Skeletal muscle satellite cell (primary cell): Measurements from ENCODE around the gene TRAPPC4.
"Not testable (repeated sequence)": the region's sequence is repeated elsewhere in the genome, so short reads cannot be mapped to it uniquely, and the experiment has no call there.

Experiments used
- H3K27me3 ChIP-seq: 2 replicates; pipeline ENCODE4 v1.7.0; 2013; ENCODE audit warnings: low read length; ENCODE audit not compliant: control insufficient read depth, insufficient read depth
- H3K36me3 ChIP-seq: 2 replicates; pipeline ENCODE4 v1.7.0; 2013; ENCODE audit warnings: mild to moderate bottlenecking, control low read depth, low read length; ENCODE audit not compliant: insufficient read depth
- H3K4me1 ChIP-seq: 2 replicates; pipeline ENCODE4 v1.7.0; 2013; ENCODE audit warnings: low read length; ENCODE audit not compliant: control insufficient read depth, insufficient read depth
- H3K4me2 ChIP-seq: 2 replicates; pipeline ENCODE4 v1.7.0; 2013; ENCODE audit warnings: mild to moderate bottlenecking, low read length
- H3K4me3 ChIP-seq: 2 replicates; pipeline ENCODE4 v1.7.0; 2013; ENCODE audit warnings: low read length
- H3K9ac ChIP-seq: 2 replicates; pipeline ENCODE4 v1.7.0; 2013; ENCODE audit warnings: mild to moderate bottlenecking, low read depth, low read length, moderate library complexity
- H3K9me3 ChIP-seq: replicated peaks from 2 replicates; pipeline ENCODE4 v1.7.0; 2013; ENCODE audit warnings: mild to moderate bottlenecking, control low read depth, low read length

Gene TRAPPC4

DNA sequence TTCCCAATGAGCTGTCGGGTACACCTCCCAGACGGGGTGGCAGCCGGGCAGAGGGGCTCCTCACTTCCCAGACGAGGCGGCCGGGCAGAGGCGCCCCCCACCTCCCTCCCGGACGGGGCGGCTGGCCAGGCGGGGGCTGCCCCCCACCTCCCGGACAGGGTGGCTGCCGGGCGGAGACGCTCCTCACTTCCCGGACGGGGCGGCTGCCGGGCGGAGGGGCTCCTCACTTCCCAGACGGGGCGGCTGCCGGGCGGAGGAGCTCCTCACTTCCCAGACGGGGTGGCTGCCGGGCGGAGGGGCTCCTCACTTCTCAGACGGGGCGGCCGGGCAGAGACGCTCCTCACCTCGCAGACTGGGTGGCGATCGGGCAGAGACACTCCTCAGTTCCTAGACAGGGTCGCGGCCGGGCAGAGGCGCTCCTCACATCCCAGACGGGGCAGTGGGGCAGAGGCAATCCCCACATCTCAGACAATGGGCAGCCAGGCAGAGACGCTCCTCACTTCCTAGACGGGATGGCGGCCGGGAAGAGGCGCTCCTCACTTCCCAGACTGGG is 27.0 kb upstream of the TRAPPC4 start:
- H3K4me2 ChIP-seq, H3K4me1 ChIP-seq, H3K9ac ChIP-seq, H3K9me3 ChIP-seq, H3K36me3 ChIP-seq, H3K27me3 ChIP-seq, H3K4me3 ChIP-seq: not testable (repeated sequence)

DNA sequence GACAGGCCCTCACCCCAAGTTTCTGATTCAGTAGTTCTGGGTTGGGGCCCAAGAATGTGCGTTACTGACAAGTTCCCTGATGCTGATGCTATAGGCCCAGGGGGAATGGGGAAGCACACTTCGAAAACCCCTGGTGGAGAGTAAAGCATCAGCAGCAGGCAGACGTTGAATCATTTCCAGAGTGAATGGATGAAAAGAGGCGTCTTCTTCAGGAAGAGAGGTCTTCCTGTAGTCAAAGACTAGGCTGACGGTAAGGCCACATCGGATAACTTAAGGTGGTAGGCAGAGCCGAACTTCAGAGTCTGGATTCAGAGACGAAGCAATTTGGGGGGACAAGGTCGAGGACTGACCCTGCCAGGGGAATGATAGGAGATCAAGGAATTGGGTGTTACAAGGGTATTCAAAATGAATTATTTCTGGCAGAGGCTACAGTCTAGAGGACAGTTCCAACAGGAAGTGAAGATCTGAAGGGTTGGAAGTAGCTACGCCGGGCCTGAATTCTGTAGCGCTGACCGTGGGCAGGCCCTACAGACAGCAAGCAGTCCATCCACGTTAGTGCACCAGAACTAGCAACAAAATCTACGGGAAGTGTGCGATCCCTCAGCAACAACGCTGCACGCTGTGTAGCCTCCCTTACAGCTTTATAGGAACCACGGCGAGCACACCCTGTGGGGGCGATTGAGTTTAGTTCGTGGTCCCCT is 21.5 kb upstream of the TRAPPC4 start:
- Histone ChIP-seq H3K4me2 (peak overlapping the region; percentile 94), H3K4me1 (peaks cover 27% of the 10 kb centered on the region), H3K27me3 (no peaks in the 10 kb centered on the region), H3K4me3 (peak overlapping the region; percentile 89), H3K36me3 (peaks cover 20% of the 10 kb centered on the region), H3K9ac (peak overlapping the region; percentile 86), H3K9me3 (no peaks in the 10 kb centered on the region)

DNA sequence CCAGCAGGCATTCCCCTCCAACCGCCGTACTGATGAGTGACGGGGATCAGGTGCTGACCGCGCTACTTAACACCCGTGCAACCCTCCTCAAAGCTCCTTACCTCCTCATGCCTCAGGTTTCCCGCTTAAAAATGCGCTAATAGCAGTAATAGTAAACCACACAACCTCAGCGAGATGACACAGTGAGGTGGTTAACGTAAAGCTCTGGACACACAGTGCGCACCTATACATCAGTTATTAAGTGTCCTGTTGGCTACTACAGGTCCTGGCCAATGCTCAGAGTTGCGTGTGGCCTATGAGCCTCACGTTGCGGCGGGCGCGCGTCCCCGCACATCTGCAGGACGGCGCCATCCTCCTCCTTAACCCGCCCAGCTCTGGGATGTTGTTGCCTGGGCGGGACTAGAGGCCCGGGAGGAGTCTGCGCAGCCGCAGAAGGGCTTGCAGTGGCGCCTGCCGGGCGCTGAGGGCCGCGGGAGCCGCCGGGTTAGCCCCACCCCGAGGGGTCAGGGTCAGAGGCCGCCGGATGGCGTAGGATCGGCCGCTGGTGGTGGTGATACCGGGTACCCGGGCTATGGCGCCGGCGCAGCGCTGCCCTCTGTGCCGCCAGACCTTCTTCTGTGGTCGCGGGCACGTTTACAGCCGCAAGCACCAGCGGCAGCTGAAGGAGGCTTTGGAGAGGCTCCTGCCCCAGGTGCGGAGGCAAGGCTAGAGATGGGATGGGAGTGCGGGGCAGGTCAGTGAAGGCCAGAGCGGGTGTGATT is 20.8 kb upstream of the TRAPPC4 start, which contains the start of gene CENATAC:
Gene CENATAC, plus strand, starts transcription at position 512 of the 761 bp plus-strand sequence. Its CDS starts 60 bp downstream, at position 572.
- Histone ChIP-seq H3K27me3 (no peaks in the 10 kb centered on the region), H3K36me3 (peaks cover 22% of the 10 kb centered on the region), H3K9ac (peak within 1 kb of the TSS; percentile 86), H3K4me3 (peak within 1 kb of the TSS; percentile 89), H3K4me2 (peak within 1 kb of the TSS; percentile 94), H3K9me3 (no peaks in the 10 kb centered on the region), H3K4me1 (peaks cover 27% of the 10 kb centered on the region)

GRCh38 chr11:118998388-118998717 is 20.2 kb upstream of the TRAPPC4 start:
- H3K4me2 ChIP-seq = peak overlapping the region; percentile 94
- peaks cover 27% of the 10 kb centered on the region for H3K36me3 ChIP-seq
- H3K9me3 ChIP-seq = no peaks in the 10 kb centered on the region
- H3K4me1 ChIP-seq = peaks cover 27% of the 10 kb centered on the region
- peak overlapping the region; percentile 86 for H3K9ac ChIP-seq
- H3K27me3 ChIP-seq = no peaks in the 10 kb centered on the region
- H3K4me3 ChIP-seq = peak overlapping the region; percentile 89

DNA sequence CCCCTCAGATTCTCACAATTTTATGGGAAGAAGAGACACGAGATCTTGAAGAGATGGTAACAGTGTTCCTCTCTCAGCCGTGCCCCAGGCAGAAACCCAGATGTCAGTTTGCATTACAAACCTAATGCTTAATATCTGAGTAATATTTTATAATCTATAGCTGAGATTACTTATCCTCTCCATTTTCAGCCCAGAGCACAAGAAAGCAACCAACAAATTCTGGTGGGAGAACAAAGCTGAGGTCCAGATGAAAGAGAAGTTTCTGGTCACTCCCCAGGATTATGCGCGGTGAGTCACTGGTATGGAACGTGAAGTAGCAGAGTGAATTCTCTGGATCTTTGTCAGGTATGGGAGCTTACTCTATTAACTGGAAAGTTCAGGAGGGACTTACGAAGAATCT is 19.7 kb upstream of the TRAPPC4 start:
- Histone ChIP-seq H3K9me3 (no peaks in the 10 kb centered on the region), H3K4me2 (peak overlapping the region; percentile 94), H3K4me1 (peaks cover 27% of the 10 kb centered on the region), H3K27me3 (no peaks in the 10 kb centered on the region), H3K36me3 (peaks cover 28% of the 10 kb centered on the region), H3K9ac (peak overlapping the region; percentile 86), H3K4me3 (peak overlapping the region; percentile 89)

DNA sequence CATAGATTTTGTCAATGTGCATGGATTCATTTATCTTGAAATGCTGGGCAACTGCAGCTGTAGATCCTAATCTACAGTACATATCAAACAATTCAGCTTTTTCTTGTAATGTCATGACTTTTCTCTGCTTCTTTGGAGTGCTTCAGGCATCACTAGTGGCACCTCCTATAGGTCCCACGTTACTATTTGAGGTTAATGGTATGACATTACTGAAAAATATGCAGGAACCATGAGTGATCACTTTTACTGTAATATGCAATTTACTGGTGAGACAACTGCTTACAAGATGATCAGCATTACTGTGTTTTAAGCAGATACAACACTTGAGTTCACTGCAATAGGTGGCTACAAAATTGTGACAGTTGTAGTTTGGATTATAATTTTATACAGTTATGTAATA is 17.7 kb upstream of the TRAPPC4 start:
- no peak overlapping the region for H3K4me2 ChIP-seq
- no peak overlapping the region for H3K4me3 ChIP-seq
- peaks cover 27% of the 10 kb centered on the region for H3K4me1 ChIP-seq
- H3K36me3 ChIP-seq = peaks cover 37% of the 10 kb centered on the region
- H3K9ac ChIP-seq = no peak overlapping the region
- H3K27me3 ChIP-seq = no peaks in the 10 kb centered on the region
- no peaks in the 10 kb centered on the region for H3K9me3 ChIP-seq

- Histone ChIP-seq H3K4me2 (no peak overlapping the region), H3K27me3 (no peaks in the 10 kb centered on the region), H3K4me3 (no peak overlapping the region), H3K4me1 (no peaks in the 10 kb centered on the region), H3K36me3 (peaks cover 36% of the 10 kb centered on the region), H3K9me3 (no peaks in the 10 kb centered on the region), H3K9ac (no peak overlapping the region)
Measured at GRCh38 chr11:119006656-119007055, 11.9 kb upstream of the TRAPPC4 start.

DNA sequence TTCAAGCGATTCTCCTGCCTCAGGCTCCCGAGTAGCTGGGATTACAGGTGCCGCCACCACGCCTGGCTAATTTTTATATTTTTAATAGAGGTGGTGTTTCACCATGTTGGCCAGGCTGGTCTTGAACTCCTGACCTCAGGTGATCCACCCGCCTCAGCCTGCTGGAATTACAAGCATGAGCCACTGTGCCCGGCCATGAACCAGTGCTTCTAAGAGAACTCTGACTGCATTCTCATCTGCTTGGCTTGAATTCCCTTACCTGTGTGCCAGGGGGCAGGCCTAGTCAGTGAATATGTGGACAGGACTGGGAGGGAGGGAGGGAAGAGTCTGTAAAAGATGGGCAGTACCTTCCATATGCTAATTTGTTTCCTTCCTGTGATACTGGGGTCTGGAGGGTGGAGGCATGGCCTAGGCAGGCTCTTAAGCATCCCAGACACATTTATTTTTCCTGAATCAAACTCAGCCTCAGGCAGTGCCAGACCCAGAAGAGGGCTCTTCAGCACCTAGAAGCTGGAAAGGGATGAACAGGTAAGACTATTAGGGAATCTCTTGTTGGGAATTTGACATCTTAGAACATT is 7.0 kb upstream of the TRAPPC4 start:
- Histone ChIP-seq H3K9me3 (no peaks in the 10 kb centered on the region), H3K4me2 (no peak overlapping the region), H3K36me3 (peaks cover 53% of the 10 kb centered on the region), H3K27me3 (no peaks in the 10 kb centered on the region), H3K4me3 (no peak overlapping the region), H3K4me1 (peaks cover 6% of the 10 kb centered on the region), H3K9ac (no peak overlapping the region)

DNA sequence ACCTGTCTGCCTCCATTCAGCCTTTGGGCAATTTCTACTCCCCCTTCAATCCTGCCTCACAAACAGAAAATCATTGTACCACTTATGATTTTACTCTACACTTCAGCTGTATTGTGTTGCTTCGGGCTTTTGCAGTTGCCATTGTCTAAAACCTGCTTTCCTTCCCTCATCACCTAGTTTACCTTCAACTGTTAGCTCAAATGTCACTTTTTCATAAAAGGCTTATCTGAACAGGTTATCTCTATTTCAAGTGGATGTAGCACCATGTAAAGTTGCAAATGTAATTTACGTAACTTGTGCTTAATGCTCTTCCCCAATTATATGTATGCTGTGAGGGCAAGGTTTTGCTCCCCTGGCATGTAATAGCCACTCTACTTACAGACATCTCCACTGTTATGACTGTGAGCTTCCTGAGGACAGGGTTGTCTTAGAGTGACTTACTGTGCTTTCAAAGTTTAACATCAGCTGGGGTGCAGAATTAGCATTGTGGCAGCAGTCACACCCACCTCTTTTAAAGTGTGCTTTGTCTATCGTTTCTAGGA is 5.9 kb upstream of the TRAPPC4 start:
- no peak overlapping the region for H3K9ac ChIP-seq
- H3K36me3 ChIP-seq = peaks cover 56% of the 10 kb centered on the region
- no peak overlapping the region for H3K4me2 ChIP-seq
- no peaks in the 10 kb centered on the region for H3K27me3 ChIP-seq
- H3K9me3 ChIP-seq = no peaks in the 10 kb centered on the region
- peaks cover 11% of the 10 kb centered on the region for H3K4me1 ChIP-seq
- no peak overlapping the region for H3K4me3 ChIP-seq

DNA sequence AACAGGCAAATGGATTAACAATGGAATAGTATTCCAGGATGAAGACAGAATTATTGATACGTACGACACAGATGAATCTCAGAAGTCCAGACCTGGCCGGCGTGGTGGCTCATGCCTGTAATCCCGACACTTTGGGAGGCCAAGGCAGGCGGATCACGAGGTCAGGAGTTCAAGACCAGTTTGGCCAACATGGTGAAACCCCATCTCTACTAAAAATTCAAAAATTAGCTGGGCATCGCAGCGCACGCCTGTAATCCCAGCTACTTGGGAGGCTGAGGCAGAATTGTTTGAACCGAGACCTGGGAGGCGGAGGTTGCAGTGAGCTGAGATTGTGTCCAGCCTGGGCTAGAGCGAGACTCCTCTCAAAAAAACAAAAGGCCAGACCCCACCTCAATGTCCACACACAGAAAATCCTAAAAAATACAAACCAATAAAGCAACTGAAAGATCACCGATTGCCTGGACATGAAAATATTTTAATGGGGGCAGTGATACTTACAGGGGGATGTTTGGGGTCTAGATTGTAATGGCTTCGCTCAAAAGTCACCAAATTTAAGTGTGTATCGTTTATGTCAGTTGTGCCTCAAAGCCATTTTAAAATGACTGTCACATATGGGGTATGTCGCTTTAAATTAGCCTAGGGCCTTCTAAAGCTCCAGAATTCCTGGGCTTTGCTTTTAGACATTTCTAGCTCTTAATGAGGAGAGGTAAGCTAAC is 4.2 kb upstream of the TRAPPC4 start:
- Histone ChIP-seq H3K36me3 (peaks cover 53% of the 10 kb centered on the region), H3K4me1 (peaks cover 11% of the 10 kb centered on the region), H3K27me3 (no peaks in the 10 kb centered on the region), H3K9ac (no peak overlapping the region), H3K4me3 (no peak overlapping the region), H3K9me3 (no peaks in the 10 kb centered on the region), H3K4me2 (no peak overlapping the region)
